ENCODE data around the gene PRR14. TPM values are rescaled to one million over a fixed set of nuclear protein-coding genes. Genes with fewer than 3 reads are reported as not detected.

The PRR14 gene
- total and polyA plus RNA-seq, 2 donors from 2014 or later, result 44.2 to 51.6 TPM

DNA sequence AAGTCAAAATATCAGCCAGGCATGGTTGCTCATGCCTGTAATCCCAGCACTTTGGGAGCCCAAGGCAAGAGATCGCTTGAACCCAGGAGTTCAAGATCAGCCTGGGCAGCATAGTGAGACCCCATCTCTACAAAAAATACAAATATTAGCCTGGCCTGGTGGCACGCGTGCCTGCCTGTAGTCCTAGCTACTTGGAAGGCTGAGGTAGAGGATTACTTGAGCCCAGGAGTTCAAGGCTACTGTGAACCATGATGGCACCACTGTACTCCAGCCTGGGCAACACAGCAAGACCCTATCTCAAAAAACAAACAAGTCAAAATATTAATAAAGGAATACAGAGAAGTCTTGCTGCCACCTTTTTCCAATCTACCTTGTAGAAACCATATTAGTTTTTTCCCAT is 44.8 kb upstream of the PRR14 start:
- no peak for TF ChIP-seq CTCF (IDR thresholded peaks at IDR 0.05; ENCODE audit: borderline replicate concordance, extremely low read depth, insufficient read depth)
- intact Hi-C loops (cut with DNase I), result no loop called here
- no peaks in the 10 kb centered on the region for H3K27me3 ChIP-seq (ENCODE audit: control insufficient read depth, insufficient read depth, low read length)
- H3K4me1 ChIP-seq (ENCODE audit: control insufficient read depth in 2 of 3, insufficient read depth in 2 of 3, low read depth in 1 of 3, low read length in 3 of 3), result peaks cover 0 to 23% (median 11%) of the 10 kb centered on the region in 3 donors
- no peak overlapping the region for H3K27ac ChIP-seq (ENCODE audit: low read depth in 2 of 2, low read length in 2 of 2)
- H3K4me3 ChIP-seq (ENCODE audit: low read length in 3 of 3), result peak overlapping the region in 1 of 3 donors; percentile 37
- FAIRE-seq, result no peak
- H3K9ac ChIP-seq (ENCODE audit: low read length in 3 of 3), result no peak overlapping the region
- no peak for DNase-seq
- H3K9me3 ChIP-seq (ENCODE audit: control insufficient read depth in 2 of 3, insufficient read depth in 1 of 3, low read length in 3 of 3), result no peaks in the 10 kb centered on the region
- peaks cover 2 to 13% (median 9%) of the 10 kb centered on the region in 3 donors for H3K36me3 ChIP-seq (ENCODE audit: control insufficient read depth in 2 of 3, insufficient read depth in 3 of 3, low read length in 3 of 3)

- H3K27me3 ChIP-seq (ENCODE audit: control insufficient read depth, insufficient read depth, low read length), result no peaks in the 10 kb centered on the region
- intact Hi-C loops (cut with DNase I), result no loop called here
- peaks cover 0 to 16% (median 11%) of the 10 kb centered on the region in 3 donors for H3K4me1 ChIP-seq (ENCODE audit: control insufficient read depth in 2 of 3, insufficient read depth in 2 of 3, low read depth in 1 of 3, low read length in 3 of 3)
- H3K4me3 ChIP-seq (ENCODE audit: low read length in 3 of 3), result peak overlapping the region; percentile 87 to 96 (median 93)
- no peak for TF ChIP-seq CTCF (IDR thresholded peaks at IDR 0.05; ENCODE audit: borderline replicate concordance, extremely low read depth, insufficient read depth)
- FAIRE-seq, result no peak
- DNase-seq, result peak; percentile 46 to 89 (median 66)
- H3K9ac ChIP-seq (ENCODE audit: low read length in 3 of 3), result peak overlapping the region; percentile 84 to 100 (median 94)
- peak overlapping the region; percentile 85 to 97 for H3K27ac ChIP-seq (ENCODE audit: low read depth in 2 of 2, low read length in 2 of 2)
- H3K9me3 ChIP-seq (ENCODE audit: control insufficient read depth in 2 of 3, insufficient read depth in 1 of 3, low read length in 3 of 3), result no peaks in the 10 kb centered on the region
- H3K36me3 ChIP-seq (ENCODE audit: control insufficient read depth in 2 of 3, insufficient read depth in 3 of 3, low read length in 3 of 3), result peaks cover 0 to 13% (median 2%) of the 10 kb centered on the region in 3 donors
Observed at GRCh38 chr16:30609002-30609925, 41.5 kb upstream of the PRR14 start.

GRCh38 chr16:30609926-30610839 is 40.6 kb upstream of the PRR14 start, which contains the start of gene ZNF689:
TSS of gene ZNF689 (minus strand) at chr16:30610389. CDS start at chr16:30610041, 348 bp downstream.
- Histone ChIP-seq H3K4me1 (ENCODE audit: control insufficient read depth in 2 of 3, insufficient read depth in 2 of 3, low read depth in 1 of 3, low read length in 3 of 3) (peaks cover 0 to 17% (median 9%) of the 10 kb centered on the region in 3 donors), H3K27me3 (ENCODE audit: control insufficient read depth, insufficient read depth, low read length) (no peaks in the 10 kb centered on the region), H3K4me3 (ENCODE audit: low read length in 3 of 3) (peak within 1 kb of the TSS; percentile 87 to 96 (median 93)), H3K9ac (ENCODE audit: low read length in 3 of 3) (peak within 1 kb of the TSS; percentile 84 to 100 (median 94)), H3K36me3 (ENCODE audit: control insufficient read depth in 2 of 3, insufficient read depth in 3 of 3, low read length in 3 of 3) (peaks cover 0 to 13% (median 2%) of the 10 kb centered on the region in 3 donors), H3K27ac (ENCODE audit: low read depth in 2 of 2, low read length in 2 of 2) (peak within 1 kb of the TSS; percentile 85 to 97), H3K9me3 (ENCODE audit: control insufficient read depth in 2 of 3, insufficient read depth in 1 of 3, low read length in 3 of 3) (no peaks in the 10 kb centered on the region)
- intact Hi-C loops (cut with DNase I), result no loop called here
- no peak for TF ChIP-seq CTCF (IDR thresholded peaks at IDR 0.05; ENCODE audit: borderline replicate concordance, extremely low read depth, insufficient read depth)
- FAIRE-seq, result peak; percentile 88
- DNase-seq, result peak; percentile 97 to 99 (median 98)
